SH-SY5Y (cell line): ENCODE data around the gene DMWD.

Source experiments
- GATA2 ChIP-seq: IDR thresholded peaks from 2 replicates; pipeline ENCODE4 v1.6.1; 2011; ENCODE audit warnings: mild to moderate bottlenecking, low read depth, low read length
- GATA3 ChIP-seq: IDR thresholded peaks from 2 replicates; pipeline ENCODE4 v1.6.1; 2011; ENCODE audit warnings: low read depth, mild to moderate bottlenecking, low read length, moderate library complexity

- TF ChIP-seq GATA3 (no peak), GATA2 (no peak)
Observed at GRCh38 chr19:45785781-45786532, 6.7 kb downstream of the DMWD start.
